Osteoblast (primary cell): ENCODE measurements around the gene VDAC2. TPM values are rescaled to one million over a fixed set of nuclear protein-coding genes. Genes with fewer than 3 reads are reported as not detected.
"Not testable (repeated sequence)": the region's sequence is repeated elsewhere in the genome, so short reads cannot be mapped to it uniquely, and the experiment has no call there.

Experiments
- DNase-seq: peaks from one replicate; pipeline ENCODE4 v3.0.0; 2011; ENCODE audit warnings: low spot score, mixed read lengths; ENCODE audit not compliant: insufficient read length; ENCODE audit errors: missing footprints
- H2AFZ ChIP-seq: 2 replicates; pipeline ENCODE4 v1.6.0; 2011; ENCODE audit warnings: mild to moderate bottlenecking, low read length
- H3K27ac ChIP-seq: 2 replicates; pipeline ENCODE4 v1.5.1; 2011; ENCODE audit warnings: mild to moderate bottlenecking, low read depth, low read length, moderate library complexity
- H3K27me3 ChIP-seq: 2 replicates; pipeline ENCODE4 v1.6.0; 2012; ENCODE audit warnings: mild to moderate bottlenecking, control low read depth, inconsistent platforms, low read length, moderate library complexity; ENCODE audit not compliant: insufficient read depth
- H3K36me3 ChIP-seq: 2 replicates; pipeline ENCODE4 v1.5.1; 2011; ENCODE audit warnings: mild to moderate bottlenecking, low read length, control low read depth, moderate library complexity; ENCODE audit not compliant: insufficient read depth
- H3K4me1 ChIP-seq: 2 replicates; pipeline ENCODE4 v1.5.1; 2011; ENCODE audit warnings: mild to moderate bottlenecking, low read length, control low read depth, moderate library complexity; ENCODE audit not compliant: insufficient read depth
- H3K4me2 ChIP-seq: 2 replicates; pipeline ENCODE4 v1.6.0; 2011; ENCODE audit warnings: mild to moderate bottlenecking, low read length; ENCODE audit not compliant: insufficient read depth
- H3K4me3 ChIP-seq: fragments of 200-600 bp; sonication (generic); 3 replicates; pipeline ENCODE4 v1.5.1; 2012; ENCODE audit warnings: mild to moderate bottlenecking, low read length, inconsistent platforms; ENCODE audit not compliant: insufficient read depth
- H3K79me2 ChIP-seq: 2 replicates; pipeline ENCODE4 v1.6.0; 2012; ENCODE audit warnings: mild to moderate bottlenecking, low read length, control low read depth, inconsistent platforms; ENCODE audit not compliant: insufficient read depth
- H3K9me3 ChIP-seq: 2 replicates; pipeline ENCODE4 v1.5.1; 2011; ENCODE audit warnings: low read depth, low read length, control low read depth
- H4K20me1 ChIP-seq: 2 replicates; pipeline ENCODE4 v1.6.0; 2012; ENCODE audit warnings: mild to moderate bottlenecking, low read length, control low read depth; ENCODE audit not compliant: insufficient read depth
- total RNA-seq: library from RNA; depleted of rRNA; stranded (reverse); fragments of >200 nt; gene quantifications from 2 replicates; pipeline ENCODE4 v1.2.3, GENCODE V29; 2012
- TF ChIP-seq, protein P1 (sequence below): IDR thresholded peaks from 2 replicates; pipeline ENCODE4 v1.5.1; 2011; ENCODE audit warnings: mild to moderate bottlenecking, low read depth, low read length, moderate library complexity; ENCODE audit errors: extremely low read depth

The VDAC2 gene
- total RNA-seq, 1 donor: 141 TPM

- H3K4me1 ChIP-seq: peaks cover 12% of the 10 kb centered on the region
- no peaks in the 10 kb centered on the region for H3K9me3 ChIP-seq
- no peak overlapping the region for H3K4me3 ChIP-seq
- peaks cover 1% of the 10 kb centered on the region for H3K36me3 ChIP-seq
- H3K27ac ChIP-seq: no peak overlapping the region
- peaks cover 2% of the 10 kb centered on the region for H4K20me1 ChIP-seq
- H3K79me2 ChIP-seq: peaks cover 1% of the 10 kb centered on the region
- H3K4me2 ChIP-seq: no peak overlapping the region
- no peak overlapping the region for H2AFZ ChIP-seq
- TF ChIP-seq, protein P1, sequence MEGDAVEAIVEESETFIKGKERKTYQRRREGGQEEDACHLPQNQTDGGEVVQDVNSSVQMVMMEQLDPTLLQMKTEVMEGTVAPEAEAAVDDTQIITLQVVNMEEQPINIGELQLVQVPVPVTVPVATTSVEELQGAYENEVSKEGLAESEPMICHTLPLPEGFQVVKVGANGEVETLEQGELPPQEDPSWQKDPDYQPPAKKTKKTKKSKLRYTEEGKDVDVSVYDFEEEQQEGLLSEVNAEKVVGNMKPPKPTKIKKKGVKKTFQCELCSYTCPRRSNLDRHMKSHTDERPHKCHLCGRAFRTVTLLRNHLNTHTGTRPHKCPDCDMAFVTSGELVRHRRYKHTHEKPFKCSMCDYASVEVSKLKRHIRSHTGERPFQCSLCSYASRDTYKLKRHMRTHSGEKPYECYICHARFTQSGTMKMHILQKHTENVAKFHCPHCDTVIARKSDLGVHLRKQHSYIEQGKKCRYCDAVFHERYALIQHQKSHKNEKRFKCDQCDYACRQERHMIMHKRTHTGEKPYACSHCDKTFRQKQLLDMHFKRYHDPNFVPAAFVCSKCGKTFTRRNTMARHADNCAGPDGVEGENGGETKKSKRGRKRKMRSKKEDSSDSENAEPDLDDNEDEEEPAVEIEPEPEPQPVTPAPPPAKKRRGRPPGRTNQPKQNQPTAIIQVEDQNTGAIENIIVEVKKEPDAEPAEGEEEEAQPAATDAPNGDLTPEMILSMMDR: peak; percentile 87
- H3K27me3 ChIP-seq: no peaks in the 10 kb centered on the region
- DNase-seq: peak; percentile 89
Measured at GRCh38 chr10:75187961-75188426, 22.6 kb upstream of the VDAC2 start.

- not testable (repeated sequence) for H3K36me3 ChIP-seq, H2AFZ ChIP-seq, H3K79me2 ChIP-seq, DNase-seq, H3K27ac ChIP-seq, H3K9me3 ChIP-seq, H3K27me3 ChIP-seq, H4K20me1 ChIP-seq, H3K4me3 ChIP-seq, H3K4me2 ChIP-seq
- H3K4me1 ChIP-seq: peaks cover 12% of the 10 kb centered on the region
Measured at GRCh38 chr10:75188522-75188921, 22.1 kb upstream of the VDAC2 start.

DNA sequence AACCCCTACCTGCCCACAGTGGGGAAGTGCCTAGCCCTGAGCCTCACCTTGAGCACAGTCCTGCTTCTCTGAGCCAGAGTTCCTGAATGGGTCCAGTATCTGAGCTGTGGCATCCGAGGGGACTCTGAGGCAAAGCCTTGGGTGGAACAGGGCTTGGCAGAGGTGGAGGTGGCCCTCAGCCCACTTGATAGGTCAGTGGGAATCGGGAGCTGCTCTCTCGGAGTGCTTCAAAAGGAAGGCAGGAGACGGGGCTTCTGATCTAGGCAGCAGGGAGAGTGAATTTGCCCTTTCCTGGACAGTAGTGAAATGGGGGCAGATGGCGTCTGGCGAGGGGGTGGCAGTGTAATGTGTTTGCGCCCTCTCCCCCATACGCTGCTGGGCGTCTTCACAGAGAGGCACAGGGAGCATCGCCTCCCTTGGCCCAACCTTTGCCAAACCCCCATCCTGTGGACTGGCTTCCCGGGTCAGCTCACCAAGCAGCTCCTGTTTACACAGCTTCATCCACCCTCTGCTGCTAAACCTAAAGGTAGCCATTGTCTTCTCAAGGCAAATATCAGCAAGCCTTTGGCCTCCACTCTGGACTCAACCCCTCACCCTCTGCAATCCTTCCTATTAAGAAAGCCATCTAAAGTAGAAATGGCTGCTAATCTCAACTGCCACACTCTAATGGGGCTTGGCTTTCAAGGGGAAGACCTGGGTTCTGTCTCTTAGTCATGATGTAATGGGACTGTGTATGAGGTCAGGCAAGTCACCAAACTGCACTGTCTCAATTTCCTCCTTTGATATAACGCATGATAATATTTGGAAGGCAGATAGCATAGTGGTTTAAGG, 21.1 kb upstream of the VDAC2 start:
- no peak overlapping the region for H3K4me2 ChIP-seq
- TF ChIP-seq, protein P1: no peak
- H4K20me1 ChIP-seq: peaks cover 2% of the 10 kb centered on the region
- H3K79me2 ChIP-seq: peaks cover 3% of the 10 kb centered on the region
- H3K9me3 ChIP-seq: no peaks in the 10 kb centered on the region
- peaks cover 2% of the 10 kb centered on the region for H3K36me3 ChIP-seq
- no peak for DNase-seq
- H3K4me1 ChIP-seq: peaks cover 13% of the 10 kb centered on the region
- no peaks in the 10 kb centered on the region for H3K27me3 ChIP-seq
- no peak overlapping the region for H3K4me3 ChIP-seq
- no peak overlapping the region for H2AFZ ChIP-seq
- H3K27ac ChIP-seq: no peak overlapping the region

GRCh38 chr10:75191821-75192568, 18.6 kb upstream of the VDAC2 start:
- Histone ChIP-seq H4K20me1 (peaks cover 2% of the 10 kb centered on the region), H3K9me3 (no peaks in the 10 kb centered on the region), H3K27me3 (no peaks in the 10 kb centered on the region), H3K27ac (peak overlapping the region; percentile 92), H3K4me2 (peak overlapping the region; percentile 94), H3K36me3 (peaks cover 2% of the 10 kb centered on the region), H3K79me2 (peaks cover 3% of the 10 kb centered on the region), H3K4me1 (peaks cover 24% of the 10 kb centered on the region), H3K4me3 (peak overlapping the region; percentile 56), H2AFZ (no peak overlapping the region)
- DNase-seq: peak; percentile 87
- TF ChIP-seq, protein P1: peak; percentile 11

DNA sequence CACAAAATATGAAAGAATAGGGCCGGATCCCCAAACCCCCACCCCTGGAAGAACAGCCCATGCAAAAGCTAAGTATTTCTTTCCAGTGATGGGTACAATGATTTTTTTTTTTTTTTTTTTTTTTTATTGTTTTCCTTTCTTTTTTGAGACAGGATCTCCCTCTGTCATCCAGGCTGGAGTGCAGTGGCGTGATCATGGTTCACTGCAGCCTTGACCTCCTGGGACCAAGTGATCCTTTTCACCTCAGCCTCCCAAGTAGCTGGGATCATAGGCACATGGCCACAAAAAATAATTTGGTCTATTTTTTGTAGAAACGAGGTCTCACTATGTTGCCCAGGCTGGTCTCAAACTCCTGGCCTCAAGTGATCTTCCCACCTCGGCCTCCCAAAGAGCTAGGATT, 16.0 kb upstream of the VDAC2 start:
- H3K27me3 ChIP-seq, H3K36me3 ChIP-seq, H4K20me1 ChIP-seq, DNase-seq, H3K79me2 ChIP-seq, H3K9me3 ChIP-seq, H2AFZ ChIP-seq, H3K4me3 ChIP-seq: not testable (repeated sequence)
- Histone ChIP-seq H3K27ac (peak overlapping the region; percentile 61), H3K4me2 (peak overlapping the region; percentile 46), H3K4me1 (peaks cover 24% of the 10 kb centered on the region)
